ENCODE results near the gene SYNCRIP.
A peak's percentile ranks its signal among the peaks of the same experiment; 100 is the strongest.

Gene SYNCRIP

DNA sequence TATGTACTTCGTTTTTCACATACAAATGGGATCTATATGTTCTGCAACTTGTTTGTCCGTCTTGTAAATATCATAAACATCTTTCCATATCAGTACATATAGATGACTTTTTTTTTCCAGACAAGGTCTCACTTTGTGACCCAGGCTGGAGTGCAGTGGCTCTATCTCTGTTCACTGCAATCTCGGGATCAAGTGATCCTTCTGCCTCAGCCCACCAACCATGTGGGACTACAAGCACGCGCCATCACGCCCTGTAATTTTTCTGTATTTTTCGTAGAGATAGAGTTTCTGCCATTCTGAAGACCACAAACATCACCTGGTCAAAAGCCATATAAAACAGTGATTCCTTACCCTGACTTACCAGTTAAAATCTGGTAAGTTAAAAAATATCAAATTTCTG, 37.7 kb upstream of the SYNCRIP start:
- peak overlapping the region; percentile 75 for H3K4me3 ChIP-seq (ENCODE audit: low read depth, low read length)
- TF ChIP-seq, protein P1, sequence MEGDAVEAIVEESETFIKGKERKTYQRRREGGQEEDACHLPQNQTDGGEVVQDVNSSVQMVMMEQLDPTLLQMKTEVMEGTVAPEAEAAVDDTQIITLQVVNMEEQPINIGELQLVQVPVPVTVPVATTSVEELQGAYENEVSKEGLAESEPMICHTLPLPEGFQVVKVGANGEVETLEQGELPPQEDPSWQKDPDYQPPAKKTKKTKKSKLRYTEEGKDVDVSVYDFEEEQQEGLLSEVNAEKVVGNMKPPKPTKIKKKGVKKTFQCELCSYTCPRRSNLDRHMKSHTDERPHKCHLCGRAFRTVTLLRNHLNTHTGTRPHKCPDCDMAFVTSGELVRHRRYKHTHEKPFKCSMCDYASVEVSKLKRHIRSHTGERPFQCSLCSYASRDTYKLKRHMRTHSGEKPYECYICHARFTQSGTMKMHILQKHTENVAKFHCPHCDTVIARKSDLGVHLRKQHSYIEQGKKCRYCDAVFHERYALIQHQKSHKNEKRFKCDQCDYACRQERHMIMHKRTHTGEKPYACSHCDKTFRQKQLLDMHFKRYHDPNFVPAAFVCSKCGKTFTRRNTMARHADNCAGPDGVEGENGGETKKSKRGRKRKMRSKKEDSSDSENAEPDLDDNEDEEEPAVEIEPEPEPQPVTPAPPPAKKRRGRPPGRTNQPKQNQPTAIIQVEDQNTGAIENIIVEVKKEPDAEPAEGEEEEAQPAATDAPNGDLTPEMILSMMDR (IDR thresholded peaks at IDR 0.05; ENCODE audit: low read depth, low read length, missing control alignments): no peak
- no peak for DNase-seq (ENCODE audit: low read depth)

DNA sequence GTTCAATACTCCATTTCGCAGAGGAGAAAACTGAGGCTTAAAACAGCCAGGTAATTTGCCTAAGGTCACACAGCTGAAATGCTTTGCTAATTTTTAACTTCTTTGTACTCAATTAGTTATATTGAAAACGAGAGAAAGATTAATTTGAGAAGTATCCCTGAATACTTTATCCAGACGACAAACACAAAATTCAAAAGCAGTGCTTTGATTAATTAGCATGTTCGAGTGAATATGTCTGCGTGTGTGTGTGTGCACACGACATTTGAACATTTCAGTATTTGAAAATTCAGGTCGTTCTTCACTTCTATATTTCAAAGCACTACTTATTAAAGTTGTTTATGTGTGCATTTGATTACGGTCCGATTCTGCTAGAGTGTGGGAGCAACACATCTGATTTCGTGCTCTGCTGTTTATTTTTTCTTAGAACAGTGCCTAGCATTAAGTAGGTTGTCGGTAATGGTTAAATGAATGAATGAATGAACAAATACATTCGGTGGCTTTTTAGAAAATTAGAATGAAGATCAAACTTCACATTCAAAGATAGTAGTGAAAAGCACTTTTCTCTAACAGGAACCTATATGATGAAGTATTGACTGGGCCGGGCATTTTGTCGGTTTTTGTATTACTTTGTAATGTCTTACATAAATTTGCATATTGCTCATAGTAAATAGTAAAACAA, 36.9 kb upstream of the SYNCRIP start:
- H3K4me3 ChIP-seq (ENCODE audit: low read depth, low read length): peak overlapping the region; percentile 75
- DNase-seq (ENCODE audit: low read depth): no peak
- TF ChIP-seq, protein P1 (IDR thresholded peaks at IDR 0.05; ENCODE audit: low read depth, low read length, missing control alignments): no peak

DNA sequence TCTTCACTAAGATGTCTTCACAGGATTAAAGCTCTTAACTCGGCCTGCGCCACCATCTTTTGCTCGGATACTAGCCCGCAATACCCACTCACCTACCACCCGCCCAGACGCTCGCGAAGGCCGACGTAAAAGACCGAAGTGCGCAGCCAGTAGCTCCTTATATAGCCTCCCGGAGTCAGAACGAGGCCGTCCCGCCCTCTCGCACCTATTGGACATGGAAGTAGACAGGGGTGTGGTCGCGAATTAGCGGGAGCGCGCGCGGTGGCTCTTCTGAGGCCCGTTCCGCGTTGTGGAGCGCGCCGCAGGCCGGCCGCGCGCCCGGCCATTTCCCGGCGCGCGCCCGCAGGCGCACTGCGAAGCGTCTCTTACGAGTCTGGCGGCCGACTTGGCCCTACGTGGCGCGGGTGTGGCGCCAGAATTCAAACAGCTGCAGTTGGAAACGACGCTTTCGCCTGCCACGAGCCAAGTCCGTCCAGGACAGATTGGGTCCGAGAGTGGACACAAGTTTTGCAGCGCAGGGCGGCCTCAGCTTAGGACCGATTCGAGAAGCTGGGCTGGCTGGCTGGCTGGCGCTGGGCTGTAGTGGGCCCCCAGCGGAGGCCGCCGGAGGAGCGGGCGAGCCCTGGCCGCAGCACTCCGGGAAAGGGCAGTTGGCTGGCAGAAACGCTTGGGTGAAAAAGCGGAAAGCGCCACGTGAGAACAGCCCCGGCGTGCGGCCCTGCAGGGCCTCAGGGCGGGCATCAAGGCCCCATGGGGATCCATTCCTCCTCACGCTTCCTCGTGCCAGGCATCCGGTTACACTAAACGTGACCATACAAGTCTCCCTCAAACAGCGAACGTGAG, 36.1 kb upstream of the SYNCRIP start:
- TF ChIP-seq, protein P1 (IDR thresholded peaks at IDR 0.05; ENCODE audit: low read depth, low read length, missing control alignments): no peak
- DNase-seq (ENCODE audit: low read depth): peak; percentile 97
- peak overlapping the region; percentile 91 for H3K4me3 ChIP-seq (ENCODE audit: low read depth, low read length)

DNA sequence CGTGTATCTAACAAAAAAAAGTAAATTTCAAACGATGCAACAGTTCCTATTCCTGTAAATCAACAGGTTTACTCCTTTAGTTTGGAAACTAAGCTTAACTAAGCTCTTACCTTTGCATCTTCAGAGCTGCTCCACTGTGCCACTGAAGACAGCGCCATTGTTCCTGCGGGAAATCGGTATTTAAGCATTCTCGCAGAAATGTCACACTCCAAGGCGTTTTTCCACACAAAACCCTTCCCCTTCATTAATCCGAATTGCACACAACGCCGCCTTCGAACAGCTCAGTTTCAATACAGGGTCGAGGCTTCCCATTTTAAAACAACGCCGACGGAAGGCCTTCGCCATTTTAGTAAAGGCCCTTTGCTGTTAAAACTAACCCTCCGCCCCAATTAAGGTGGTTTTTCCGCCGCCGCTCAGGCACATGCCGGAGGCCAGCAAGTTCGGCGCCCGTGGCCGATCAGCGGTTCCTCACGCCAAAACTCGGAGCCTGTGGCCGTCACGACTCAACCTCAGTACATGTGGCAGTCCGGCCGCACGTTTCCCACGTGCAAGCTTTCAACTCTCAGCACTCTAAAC, 35.4 kb upstream of the SYNCRIP start:
- TF ChIP-seq, protein P1 (IDR thresholded peaks at IDR 0.05; ENCODE audit: low read depth, low read length, missing control alignments): no peak
- no peak for DNase-seq (ENCODE audit: low read depth)
- H3K4me3 ChIP-seq (ENCODE audit: low read depth, low read length): peak overlapping the region; percentile 91

DNA sequence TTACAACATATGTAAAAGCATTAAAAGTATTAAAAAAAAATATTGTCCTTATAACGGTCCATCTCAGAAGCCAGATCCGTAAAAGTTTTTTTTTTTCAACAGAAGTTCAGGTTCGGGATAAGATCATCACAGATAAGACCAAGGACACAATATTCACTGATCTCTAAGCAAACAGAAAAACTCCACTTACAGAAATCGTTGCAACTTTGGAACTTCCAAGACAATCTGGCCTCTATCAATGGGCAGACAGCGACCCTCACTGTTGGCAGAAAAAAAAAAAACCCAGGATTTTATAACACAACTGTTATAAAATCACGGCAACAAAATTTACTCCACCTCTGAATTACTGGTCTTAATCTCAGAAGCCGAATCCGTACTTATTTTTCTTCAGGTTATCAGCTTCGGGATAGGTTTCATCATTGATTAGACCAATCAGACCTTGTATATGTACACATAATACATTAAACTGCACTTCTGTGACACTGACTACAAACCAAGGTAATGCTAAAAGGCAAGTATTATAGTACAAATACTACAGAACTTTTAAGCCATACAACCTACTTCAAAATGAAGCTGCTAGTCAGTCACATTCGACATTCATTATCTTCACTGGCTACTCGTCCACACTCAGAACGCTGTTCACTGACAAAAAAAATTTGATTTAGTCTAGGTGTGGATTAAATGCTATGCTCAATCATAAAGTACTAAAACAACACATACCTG, 34.7 kb upstream of the SYNCRIP start:
- DNase-seq (ENCODE audit: low read depth): no peak
- H3K4me3 ChIP-seq (ENCODE audit: low read depth, low read length): peak overlapping the region; percentile 91
- TF ChIP-seq, protein P1 (IDR thresholded peaks at IDR 0.05; ENCODE audit: low read depth, low read length, missing control alignments): peak; percentile 13

DNA sequence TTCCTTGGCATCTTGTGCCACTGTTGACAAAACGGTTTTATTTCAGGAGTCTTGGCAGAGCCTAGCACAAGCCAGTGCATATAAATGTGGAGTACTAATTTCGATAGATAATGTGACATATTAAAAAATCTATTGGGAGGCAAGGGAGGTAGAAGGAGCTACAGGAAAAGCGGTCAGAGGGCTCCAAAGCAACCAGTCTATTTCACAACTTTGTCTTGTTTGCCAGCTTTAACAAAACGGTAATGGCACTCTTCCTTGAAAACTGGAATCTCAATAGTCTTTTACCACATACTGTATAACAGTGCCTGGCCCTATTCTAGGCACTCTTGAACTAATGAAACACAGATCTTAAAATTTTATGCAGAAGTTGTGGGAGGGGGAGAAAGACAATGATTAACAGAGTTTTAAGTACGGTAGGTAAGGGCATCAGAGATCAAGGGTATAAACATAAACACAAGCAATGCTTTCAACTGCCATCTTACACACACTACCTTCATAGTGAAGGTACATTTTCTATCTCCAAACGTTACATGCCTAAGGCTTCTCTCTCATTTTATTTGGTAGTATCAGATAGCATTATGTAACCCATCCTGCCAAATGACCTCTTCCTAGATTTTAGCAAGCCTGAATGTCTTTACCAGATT, 33.5 kb upstream of the SYNCRIP start:
- TF ChIP-seq, protein P1 (IDR thresholded peaks at IDR 0.05; ENCODE audit: low read depth, low read length, missing control alignments): no peak
- peak overlapping the region; percentile 91 for H3K4me3 ChIP-seq (ENCODE audit: low read depth, low read length)
- no peak for DNase-seq (ENCODE audit: low read depth)
